ENCODE results near the gene ATXN1.
"Not testable (repeated sequence)": the region's sequence is repeated elsewhere in the genome, so short reads cannot be mapped to it uniquely, and the experiment has no call there.

Gene ATXN1

GRCh38 chr6:16408766-16409165 is 352.5 kb downstream of the ATXN1 start:
- H3K4me3 ChIP-seq (ENCODE audit: low read length), result no peak overlapping the region
- no peak overlapping the region for H3K4me2 ChIP-seq (ENCODE audit: low read length)
- no peaks in the 10 kb centered on the region for H3K36me3 ChIP-seq (ENCODE audit: control insufficient read depth, low read length)
- no peak for TF ChIP-seq CTCF (IDR thresholded peaks at IDR 0.05; ENCODE audit: low read depth, low read length, poor library complexity, severe bottlenecking)
- no peak for TF ChIP-seq EZH2phosphoT487 (IDR thresholded peaks at IDR 0.05; ENCODE audit: borderline replicate concordance, low read length)
- H3K4me1 ChIP-seq (ENCODE audit: control insufficient read depth, low read length), result peaks cover 79% of the 10 kb centered on the region
- H3F3A ChIP-seq (ENCODE audit: control insufficient read depth, insufficient read depth), result peaks cover 8% of the 10 kb centered on the region
- no peaks in the 10 kb centered on the region for H3K9me3 ChIP-seq (ENCODE audit: control insufficient read depth, insufficient read depth, low read length)
- no peak overlapping the region for H3K27ac ChIP-seq (ENCODE audit: low read depth, low read length)
- no peaks in the 10 kb centered on the region for H3K27me3 ChIP-seq (ENCODE audit: control insufficient read depth, low read length)
- no peaks in the 10 kb centered on the region for H4K20me1 ChIP-seq (ENCODE audit: control insufficient read depth, insufficient read depth, low read depth, low read length)
- no peaks in the 10 kb centered on the region for H3K79me2 ChIP-seq (ENCODE audit: control insufficient read depth, low read length)
- no peaks in the 10 kb centered on the region for H3K9me2 ChIP-seq (replicated peaks; ENCODE audit: control insufficient read depth, low read length)

GRCh38 chr6:16406966-16407365 is 354.3 kb downstream of the ATXN1 start:
- Histone ChIP-seq H3K4me2 (ENCODE audit: low read length) (peak overlapping the region; percentile 47), H3K9me3 (ENCODE audit: control insufficient read depth, insufficient read depth, low read length) (no peaks in the 10 kb centered on the region), H3K27ac (ENCODE audit: low read depth, low read length) (peak overlapping the region; percentile 31), H3K4me1 (ENCODE audit: control insufficient read depth, low read length) (peaks cover 70% of the 10 kb centered on the region), H3F3A (ENCODE audit: control insufficient read depth, insufficient read depth) (peaks cover 4% of the 10 kb centered on the region; the same call in 1 of the 2 replicates), H3K36me3 (ENCODE audit: control insufficient read depth, low read length) (no peaks in the 10 kb centered on the region), H3K79me2 (ENCODE audit: control insufficient read depth, low read length) (no peaks in the 10 kb centered on the region), H3K4me3 (ENCODE audit: low read length) (peak overlapping the region; percentile 30; the same call in 1 of the 2 replicates), H3K9me2 (replicated peaks; ENCODE audit: control insufficient read depth, low read length) (no peaks in the 10 kb centered on the region), H3K27me3 (ENCODE audit: control insufficient read depth, low read length) (no peaks in the 10 kb centered on the region), H4K20me1 (ENCODE audit: control insufficient read depth, insufficient read depth, low read depth, low read length) (no peaks in the 10 kb centered on the region)
- no peak for TF ChIP-seq EZH2phosphoT487 (IDR thresholded peaks at IDR 0.05; ENCODE audit: borderline replicate concordance, low read length)
- TF ChIP-seq CTCF (IDR thresholded peaks at IDR 0.05; ENCODE audit: low read depth, low read length, poor library complexity, severe bottlenecking), result no peak

GRCh38 chr6:16406538-16406937 is 354.7 kb downstream of the ATXN1 start:
- not testable (repeated sequence) for H3K9me2 ChIP-seq (replicated peaks; ENCODE audit: control insufficient read depth, low read length); H3K9me3 ChIP-seq (ENCODE audit: control insufficient read depth, insufficient read depth, low read length); H3K36me3 ChIP-seq (ENCODE audit: control insufficient read depth, low read length); H3F3A ChIP-seq (ENCODE audit: control insufficient read depth, insufficient read depth); H4K20me1 ChIP-seq (ENCODE audit: control insufficient read depth, insufficient read depth, low read depth, low read length); H3K27me3 ChIP-seq (ENCODE audit: control insufficient read depth, low read length); H3K79me2 ChIP-seq (ENCODE audit: control insufficient read depth, low read length)
- peak overlapping the region; percentile 30; the same call in 1 of the 2 replicates for H3K4me3 ChIP-seq (ENCODE audit: low read length)
- peak overlapping the region; percentile 47 for H3K4me2 ChIP-seq (ENCODE audit: low read length)
- H3K27ac ChIP-seq (ENCODE audit: low read depth, low read length), result peak overlapping the region; percentile 31
- peaks cover 65% of the 10 kb centered on the region for H3K4me1 ChIP-seq (ENCODE audit: control insufficient read depth, low read length)

- Histone ChIP-seq H3K27ac (ENCODE audit: low read depth, low read length) (no peak overlapping the region), H3K27me3 (ENCODE audit: control insufficient read depth, low read length) (no peaks in the 10 kb centered on the region), H3K79me2 (ENCODE audit: control insufficient read depth, low read length) (no peaks in the 10 kb centered on the region), H3F3A (ENCODE audit: control insufficient read depth, insufficient read depth) (peaks cover 1% of the 10 kb centered on the region; the same call in 1 of the 2 replicates), H3K36me3 (ENCODE audit: control insufficient read depth, low read length) (no peaks in the 10 kb centered on the region), H3K4me1 (ENCODE audit: control insufficient read depth, low read length) (peaks cover 62% of the 10 kb centered on the region), H3K4me2 (ENCODE audit: low read length) (no peak overlapping the region), H4K20me1 (ENCODE audit: control insufficient read depth, insufficient read depth, low read depth, low read length) (no peaks in the 10 kb centered on the region), H3K4me3 (ENCODE audit: low read length) (no peak overlapping the region), H3K9me3 (ENCODE audit: control insufficient read depth, insufficient read depth, low read length) (no peaks in the 10 kb centered on the region), H3K9me2 (replicated peaks; ENCODE audit: control insufficient read depth, low read length) (no peaks in the 10 kb centered on the region)
- no peak for TF ChIP-seq EZH2phosphoT487 (IDR thresholded peaks at IDR 0.05; ENCODE audit: borderline replicate concordance, low read length)
- TF ChIP-seq CTCF (IDR thresholded peaks at IDR 0.05; ENCODE audit: low read depth, low read length, poor library complexity, severe bottlenecking), result no peak
These were observed 355.9 kb downstream of the ATXN1 start for GRCh38 chr6:16405375-16405774.
